Cardiac fibroblast (primary cell): Measurements from ENCODE around the gene KLHL24.
"Not testable (repeated sequence)": the region's sequence is repeated elsewhere in the genome, so short reads cannot be mapped to it uniquely, and the experiment has no call there.

Experiments used
- DNase-seq, 2 donors: peaks; one replicate each; pipeline versions ENCODE4 v3.0.0 to v3.0.0-alpha.2; 2010; ENCODE audit warnings: low read depth in 2 of 2
- H3K4me3 ChIP-seq, 2 donors: replicated peaks in 1 of 2; 1 replicate in 1 of 2; 2 replicates in 1 of 2; pipeline ENCODE4 v1.5.1; 2011; ENCODE audit warnings: low read depth in 2 of 2, low read length in 2 of 2, mild to moderate bottlenecking in 2 of 2, moderate library complexity in 1 of 2
- TF ChIP-seq, protein P1 (sequence below): IDR thresholded peaks from one replicate; pipeline ENCODE4 v1.5.1; 2011; ENCODE audit warnings: low read depth, mild to moderate bottlenecking, low read length, inconsistent platforms

KLHL24 gene

DNA sequence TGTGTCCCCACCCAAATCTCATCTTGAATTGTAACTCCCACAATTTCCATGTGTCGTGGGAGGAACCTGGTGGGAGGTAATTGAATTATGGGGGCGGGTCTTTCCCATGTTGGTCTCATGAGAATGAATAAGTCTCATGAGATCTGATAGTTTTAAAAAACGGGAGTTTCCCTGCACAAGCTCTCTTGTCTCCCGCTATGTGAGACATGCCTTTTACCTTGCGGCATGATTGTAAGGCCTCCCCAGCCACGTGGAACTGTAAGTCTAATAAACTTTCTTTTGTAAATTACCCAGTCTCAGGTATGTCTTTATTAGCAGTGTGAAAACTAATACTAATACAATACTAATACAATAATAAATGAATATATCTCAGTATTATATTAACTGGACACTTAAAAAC, 52.3 kb downstream of the KLHL24 start:
- DNase-seq: no peak
- H3K4me3 ChIP-seq: no peak overlapping the region
- TF ChIP-seq, protein P1, sequence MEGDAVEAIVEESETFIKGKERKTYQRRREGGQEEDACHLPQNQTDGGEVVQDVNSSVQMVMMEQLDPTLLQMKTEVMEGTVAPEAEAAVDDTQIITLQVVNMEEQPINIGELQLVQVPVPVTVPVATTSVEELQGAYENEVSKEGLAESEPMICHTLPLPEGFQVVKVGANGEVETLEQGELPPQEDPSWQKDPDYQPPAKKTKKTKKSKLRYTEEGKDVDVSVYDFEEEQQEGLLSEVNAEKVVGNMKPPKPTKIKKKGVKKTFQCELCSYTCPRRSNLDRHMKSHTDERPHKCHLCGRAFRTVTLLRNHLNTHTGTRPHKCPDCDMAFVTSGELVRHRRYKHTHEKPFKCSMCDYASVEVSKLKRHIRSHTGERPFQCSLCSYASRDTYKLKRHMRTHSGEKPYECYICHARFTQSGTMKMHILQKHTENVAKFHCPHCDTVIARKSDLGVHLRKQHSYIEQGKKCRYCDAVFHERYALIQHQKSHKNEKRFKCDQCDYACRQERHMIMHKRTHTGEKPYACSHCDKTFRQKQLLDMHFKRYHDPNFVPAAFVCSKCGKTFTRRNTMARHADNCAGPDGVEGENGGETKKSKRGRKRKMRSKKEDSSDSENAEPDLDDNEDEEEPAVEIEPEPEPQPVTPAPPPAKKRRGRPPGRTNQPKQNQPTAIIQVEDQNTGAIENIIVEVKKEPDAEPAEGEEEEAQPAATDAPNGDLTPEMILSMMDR: no peak

DNA sequence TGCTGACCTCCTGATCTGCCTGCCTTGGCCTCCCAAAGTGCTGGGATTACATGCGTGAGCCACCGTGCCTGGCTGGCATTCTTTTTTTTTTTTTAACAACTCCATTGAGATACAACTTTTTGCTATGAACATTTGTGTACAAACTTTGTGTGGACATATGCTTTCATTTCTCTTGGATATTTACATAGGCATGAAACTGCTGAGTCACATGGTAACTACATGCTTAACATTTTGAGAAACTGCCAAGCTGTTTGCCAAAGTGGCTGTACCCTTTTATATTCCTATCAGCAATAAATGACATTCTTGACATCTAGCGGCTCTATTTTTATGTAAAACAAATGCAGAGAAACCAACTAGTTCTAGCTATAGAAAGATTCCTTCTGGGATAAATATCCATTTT, 53.5 kb downstream of the KLHL24 start:
- TF ChIP-seq, protein P1: no peak
- peak in 1 of 2 donors; percentile 28 for DNase-seq
- H3K4me3 ChIP-seq: no peak overlapping the region

DNA sequence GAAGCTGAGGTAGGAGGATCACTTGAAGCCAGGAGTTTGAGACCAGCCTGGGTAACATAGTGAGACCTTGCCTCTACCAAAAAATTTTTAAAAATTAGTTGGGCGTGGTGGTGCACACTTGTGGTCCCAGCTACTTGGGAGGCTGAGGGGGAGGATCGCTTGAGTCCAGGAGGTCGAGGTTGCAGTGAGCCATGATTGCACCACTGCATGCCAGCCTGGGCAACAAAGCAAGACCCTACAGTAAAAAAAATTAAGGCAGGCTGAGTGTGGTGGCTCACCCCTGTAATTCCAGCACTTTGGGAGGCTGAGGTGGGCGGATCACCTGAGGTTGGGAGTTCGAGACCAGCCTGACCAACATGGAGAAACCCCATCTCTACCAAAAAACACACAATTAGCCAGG, 54.2 kb downstream of the KLHL24 start:
- H3K4me3 ChIP-seq, DNase-seq: not testable (repeated sequence)

DNA sequence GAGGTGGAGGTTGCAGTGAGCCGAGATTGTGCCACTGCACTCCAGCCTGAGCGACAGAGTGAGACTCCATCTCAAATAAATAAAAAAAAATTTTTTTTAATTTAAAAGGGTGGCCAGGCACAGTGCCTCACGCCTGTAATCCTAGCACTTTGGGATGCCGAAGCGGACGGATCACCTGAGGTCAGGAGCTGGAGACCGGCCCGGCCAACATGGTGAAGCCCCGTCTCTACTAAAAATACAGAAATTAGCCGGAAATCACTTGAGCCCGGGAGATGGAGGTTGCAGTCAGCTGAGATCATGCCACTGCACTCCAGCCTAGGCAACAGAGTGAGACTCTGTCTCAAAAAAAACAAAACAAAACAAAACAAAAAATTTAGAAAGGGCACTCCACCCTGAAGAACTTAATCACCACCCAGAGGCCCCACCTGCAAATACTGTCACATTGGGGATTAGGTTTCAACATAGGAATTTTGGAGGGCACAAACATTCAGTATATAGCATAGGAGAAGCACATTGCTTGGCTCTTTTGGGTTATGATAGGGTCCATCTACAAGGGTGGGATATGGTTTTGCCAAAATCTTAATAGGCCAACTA, 55.1 kb downstream of the KLHL24 start:
- TF ChIP-seq, protein P1: no peak
- no peak for DNase-seq
- H3K4me3 ChIP-seq: no peak overlapping the region

DNA sequence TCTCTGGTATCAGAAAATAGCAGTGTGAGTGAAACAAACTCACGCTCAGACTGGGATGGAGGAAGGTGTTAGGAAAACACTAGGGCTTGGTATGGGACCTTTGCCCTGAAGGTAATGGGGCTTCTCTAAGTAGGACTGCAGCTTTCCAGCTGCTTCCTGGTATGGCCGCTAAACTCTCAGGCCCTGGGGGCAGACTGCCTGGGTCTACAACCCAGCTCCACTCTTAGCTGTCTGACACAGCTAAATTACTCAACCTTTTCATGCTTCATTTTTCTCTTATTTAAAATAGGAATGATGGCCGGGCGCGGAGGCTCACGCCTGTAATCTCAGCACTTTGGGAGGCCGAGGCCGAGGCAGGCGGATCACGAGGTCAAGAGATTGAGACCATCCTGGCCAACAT, 57.0 kb downstream of the KLHL24 start:
- TF ChIP-seq, protein P1: no peak
- no peak for DNase-seq
- H3K4me3 ChIP-seq: no peak overlapping the region

DNA sequence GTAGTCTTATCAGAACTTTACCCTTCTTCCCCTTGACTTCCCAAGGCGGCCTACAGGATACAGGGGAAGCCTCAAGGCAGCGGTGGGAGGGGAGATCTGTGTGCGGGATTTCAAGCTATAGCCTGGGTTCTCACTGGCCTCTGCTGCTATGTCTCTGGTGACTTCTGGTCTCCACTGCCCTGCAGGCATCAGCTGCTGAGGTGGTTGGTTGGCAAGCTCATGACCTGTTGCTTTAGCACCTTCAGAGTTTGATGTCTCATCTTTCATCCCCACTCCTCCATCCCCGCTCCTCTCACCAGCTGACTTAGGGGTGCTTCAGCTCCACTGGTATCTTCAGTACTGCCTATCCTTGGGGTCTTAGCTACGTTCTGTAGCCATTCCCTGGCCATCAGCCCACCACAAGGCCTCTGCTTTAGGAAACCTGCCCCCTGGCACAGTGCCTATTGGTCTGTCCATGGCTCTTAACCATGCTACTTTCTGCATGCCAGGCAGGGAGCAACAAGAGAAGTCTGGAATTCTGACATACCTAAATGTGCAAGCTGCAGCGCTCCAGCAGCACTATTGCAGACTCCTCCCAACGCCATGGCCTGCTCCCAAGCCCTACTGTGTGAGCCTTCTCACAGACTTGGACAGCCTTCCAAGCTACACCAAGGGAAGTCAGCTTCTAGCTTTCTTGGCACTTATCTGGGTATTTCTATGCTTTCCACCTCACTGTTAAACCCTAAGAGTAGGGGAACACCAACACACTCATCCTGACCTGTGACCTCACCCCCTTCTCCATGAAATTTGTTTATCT, 60.3 kb downstream of the KLHL24 start:
- TF ChIP-seq, protein P1: no peak
- H3K4me3 ChIP-seq: no peak overlapping the region
- DNase-seq: no peak

DNA sequence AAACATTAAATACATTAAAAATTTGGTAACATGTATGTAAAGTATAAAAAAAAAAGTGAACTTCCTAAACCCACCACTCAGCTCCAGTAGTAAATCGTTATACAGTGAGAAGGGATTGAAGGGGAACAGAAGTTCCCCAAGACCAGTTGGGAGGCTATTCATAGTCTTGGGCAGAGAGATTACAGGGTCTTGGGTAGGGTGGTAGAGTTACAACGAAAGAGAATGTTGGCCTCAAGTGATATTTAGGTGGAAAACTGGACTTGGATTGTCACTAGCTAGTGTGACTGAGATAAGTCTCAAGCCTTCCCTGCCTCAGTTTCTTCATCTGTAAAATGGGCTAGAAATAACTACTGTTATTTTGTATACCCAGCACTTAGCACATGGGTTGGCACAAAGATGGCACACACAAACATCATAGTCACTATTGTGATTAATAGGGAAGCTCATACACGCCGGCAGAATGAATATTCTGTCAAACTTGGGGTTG, 61.7 kb downstream of the KLHL24 start:
- TF ChIP-seq, protein P1: no peak
- peak overlapping the region; percentile 72 to 92 for H3K4me3 ChIP-seq
- DNase-seq: no peak
